WTC11 (cell line): ENCODE results near the gene KRT40. TPM values are rescaled to one million over a fixed set of nuclear protein-coding genes. Genes with fewer than 3 reads are reported as not detected.

ENCODE experiments used
- ATAC-seq: fragments of 200-7000 bp; cut with Tn5 transposase; 2 replicates; pipeline ENCODE4 v1.10.0; 2021; ENCODE audit warnings: mild to moderate bottlenecking, moderate library complexity
- CTCF ChIA-PET: fragments of 300-600 bp; sonication (Branson Sonifier 250); formaldehyde crosslinking; loops from one replicate; lab custom pipeline; 2021; ENCODE audit warnings: antibody characterized with exemption; lab: Charles Lee
- POLR2A ChIA-PET: fragments of 350-600 bp; sonication (Branson Sonifier 250); formaldehyde crosslinking; loops from one replicate; lab custom pipeline; 2021; ENCODE audit warnings: antibody characterized with exemption; lab: Charles Lee
- DNase-seq: peaks from one replicate; pipeline ENCODE4 v3.0.0; 2021; ENCODE audit warnings: low spot score
- H3K27ac Mint-ChIP-seq: 2 replicates; pipeline ENCODE4 v1.8.0; 2021; ENCODE audit warnings: mixed read lengths
- H3K27me3 Mint-ChIP-seq: 2 replicates; pipeline ENCODE4 v1.8.0; 2021; ENCODE audit warnings: low read depth, mild to moderate bottlenecking, moderate library complexity, mixed read lengths
- H3K36me3 Mint-ChIP-seq: 2 replicates; pipeline ENCODE4 v1.8.0; 2021; ENCODE audit warnings: mixed read lengths
- H3K4me1 Mint-ChIP-seq: 2 replicates; pipeline ENCODE4 v1.8.0; 2022; ENCODE audit warnings: mixed read lengths
- H3K4me3 Mint-ChIP-seq: 2 replicates; pipeline ENCODE4 v1.8.0; 2021; ENCODE audit warnings: mild to moderate bottlenecking, moderate library complexity, mixed read lengths
- H3K9me3 Mint-ChIP-seq: 2 replicates; pipeline ENCODE4 v1.8.0; 2021; ENCODE audit warnings: mixed read lengths
- ATF6 ChIP-seq: sonication (generic); formaldehyde crosslinking; IDR thresholded peaks from 2 replicates; pipeline ENCODE4 v1.8.1; 2023; ENCODE audit warnings: mild to moderate bottlenecking, missing genetic modification reagents
- CDX4 ChIP-seq: fragments of 250-450 bp; sonication (Bioruptor Pico); IDR thresholded peaks from 2 replicates; pipeline ENCODE4 v1.9.0; 2021; ENCODE audit warnings: moderate library complexity, mild to moderate bottlenecking, inconsistent platforms, borderline replicate concordance
- E2F1 ChIP-seq: sonication (generic); formaldehyde crosslinking; IDR thresholded peaks from 2 replicates; pipeline ENCODE4 v1.8.0; 2022; ENCODE audit warnings: mild to moderate bottlenecking, missing genetic modification reagents
- E2F4 ChIP-seq: sonication (generic); formaldehyde crosslinking; IDR thresholded peaks from 2 replicates; pipeline ENCODE4 v1.8.1; 2022; ENCODE audit warnings: low read depth, mild to moderate bottlenecking, moderate library complexity, missing genetic modification reagents, borderline replicate concordance
- FOXP4 ChIP-seq: sonication (generic); formaldehyde crosslinking; IDR thresholded peaks from 2 replicates; pipeline ENCODE4 v1.8.0; 2022; ENCODE audit warnings: mild to moderate bottlenecking, missing genetic modification reagents
- GABPB1 ChIP-seq: sonication (generic); formaldehyde crosslinking; IDR thresholded peaks from 2 replicates; pipeline ENCODE4 v1.8.1; 2023; ENCODE audit warnings: mild to moderate bottlenecking, missing genetic modification reagents
- IRF1 ChIP-seq: sonication (generic); formaldehyde crosslinking; IDR thresholded peaks from 2 replicates; pipeline ENCODE4 v1.8.0; 2023; ENCODE audit warnings: missing genetic modification reagents
- IRF2 ChIP-seq: sonication (generic); formaldehyde crosslinking; IDR thresholded peaks from 2 replicates; pipeline ENCODE4 v1.8.0; 2022; ENCODE audit warnings: low read depth, missing genetic modification reagents, borderline replicate concordance
- NFATC4 ChIP-seq: fragments of 250-450 bp; sonication (Bioruptor Pico); IDR thresholded peaks from 2 replicates; pipeline ENCODE4 v1.9.0; 2021; ENCODE audit warnings: mild to moderate bottlenecking
- NFE2L1 ChIP-seq: sonication (generic); formaldehyde crosslinking; IDR thresholded peaks from 2 replicates; pipeline ENCODE4 v1.8.1; 2023; ENCODE audit warnings: missing genetic modification reagents
- NR1H2 ChIP-seq: sonication (generic); formaldehyde crosslinking; IDR thresholded peaks from 2 replicates; pipeline ENCODE4 v1.9.0; 2021; ENCODE audit warnings: mild to moderate bottlenecking, moderate library complexity, missing genetic modification reagents
- PRRX2 ChIP-seq: fragments of 250-450 bp; sonication (Bioruptor Pico); IDR thresholded peaks from 2 replicates; pipeline ENCODE4 v1.8.0; 2021; ENCODE audit warnings: mild to moderate bottlenecking
- SMAD4 ChIP-seq: sonication (generic); formaldehyde crosslinking; IDR thresholded peaks from 2 replicates; pipeline ENCODE4 v1.8.0; 2022; ENCODE audit warnings: mild to moderate bottlenecking, missing genetic modification reagents
- TEAD4 ChIP-seq: sonication (generic); formaldehyde crosslinking; IDR thresholded peaks from 2 replicates; pipeline ENCODE4 v1.8.0; 2022; ENCODE audit warnings: mild to moderate bottlenecking, missing genetic modification reagents
- ZMAT4 ChIP-seq: fragments of 250-450 bp; sonication (Bioruptor Pico); IDR thresholded peaks from 2 replicates; pipeline ENCODE4 v1.9.0; 2021; ENCODE audit warnings: mild to moderate bottlenecking
- ZNF425 ChIP-seq: fragments of 250-450 bp; sonication (Bioruptor Pico); conservative IDR thresholded peaks from 2 replicates; pipeline ENCODE4 v1.9.0; 2021; ENCODE audit warnings: mild to moderate bottlenecking
- total RNA-seq: library from RNA; stranded (reverse); gene quantifications from 3 replicates; pipeline ENCODE4 v1.2.3, GENCODE V29; 2021

Gene KRT40
- total RNA-seq, 1 experiment from 2014 or later = not detected

- Mint-ChIP-seq H3K4me1 (peaks cover 12% of the 10 kb centered on the region), H3K4me3 (no peak within 1 kb of the TSS), H3K27me3 (no peaks in the 10 kb centered on the region; the same call in 1 of the 2 replicates), H3K9me3 (no peaks in the 10 kb centered on the region), H3K27ac (peak within 1 kb of the TSS; percentile 8; the same call in 1 of the 2 replicates), H3K36me3 (no peaks in the 10 kb centered on the region)
- ChIA-PET CTCF (interaction anchor here (1.1 kb wide), 1 partner anchor 26 kb away, joined by 4 read pairs; no protein-coding TSS in a partner anchor), POLR2A (no interaction called here)
- TF ChIP-seq IRF2 = no peak
- TF ChIP-seq GABPB1 (CRISPR knock-in tag) = no peak
- no peak for TF ChIP-seq E2F1 (CRISPR knock-in tag)
- TF ChIP-seq ZMAT4 = no peak
- no peak for TF ChIP-seq NFE2L1
- no peak for TF ChIP-seq IRF1 (CRISPR knock-in tag)
- TF ChIP-seq ZNF425 = no peak
- TF ChIP-seq E2F4 (CRISPR knock-in tag) = no peak
- TF ChIP-seq NFATC4 (CRISPR knock-in tag) = no peak
- TF ChIP-seq FOXP4 (CRISPR knock-in tag) = no peak
- DNase-seq (peak; percentile 36), ATAC-seq (peak; percentile 74)
Observed at GRCh38 chr17:40937384-40937819, 46.7 kb downstream of the KRT40 start, which contains the start of gene KRT23. KRT23 (minus strand) TSS chr17:40937646; CDS start chr17:40936603, 1,043 bp downstream.

GRCh38 chr17:40936976-40937375, 47.1 kb downstream of the KRT40 start:
- no peaks in the 10 kb centered on the region for H3K36me3 Mint-ChIP-seq
- H3K4me3 Mint-ChIP-seq = no peak overlapping the region
- ATAC-seq = peak; percentile 67
- TF ChIP-seq ATF6 (CRISPR knock-in tag) (no peak), TEAD4 (no peak), NR1H2 (CRISPR knock-in tag) (no peak), CDX4 (no peak), ZMAT4 (no peak), PRRX2 (no peak), ZNF425 (no peak), SMAD4 (no peak)
- TF ChIP-seq, all 79 proteins: peak for 0
- peak overlapping the region; percentile 8; the same call in 1 of the 2 replicates for H3K27ac Mint-ChIP-seq
- no peak for DNase-seq
- H3K27me3 Mint-ChIP-seq = no peaks in the 10 kb centered on the region; the same call in 1 of the 2 replicates
- no peaks in the 10 kb centered on the region for H3K9me3 Mint-ChIP-seq
- ChIA-PET POLR2A (no interaction called here), CTCF (no interaction called here)
- peaks cover 12% of the 10 kb centered on the region for H3K4me1 Mint-ChIP-seq
